ENCODE results near the gene APOO.

APOO gene

GRCh38 chrX:23785580-23785979 lies 122.2 kb downstream of the APOO start:
- Histone ChIP-seq H3K36me3 (ENCODE audit: control insufficient read depth, insufficient read depth, low read length) (peaks cover 3% of the 10 kb centered on the region), H3K4me3 (ENCODE audit: low read length) (no peak overlapping the region), H3K27ac (ENCODE audit: low read depth, low read length) (no peak overlapping the region), H3K27me3 (ENCODE audit: control insufficient read depth, insufficient read depth, low read length) (no peaks in the 10 kb centered on the region), H3K4me1 (ENCODE audit: control insufficient read depth, insufficient read depth, low read length) (no peaks in the 10 kb centered on the region), H3K9ac (ENCODE audit: low read length) (no peak overlapping the region)

DNA sequence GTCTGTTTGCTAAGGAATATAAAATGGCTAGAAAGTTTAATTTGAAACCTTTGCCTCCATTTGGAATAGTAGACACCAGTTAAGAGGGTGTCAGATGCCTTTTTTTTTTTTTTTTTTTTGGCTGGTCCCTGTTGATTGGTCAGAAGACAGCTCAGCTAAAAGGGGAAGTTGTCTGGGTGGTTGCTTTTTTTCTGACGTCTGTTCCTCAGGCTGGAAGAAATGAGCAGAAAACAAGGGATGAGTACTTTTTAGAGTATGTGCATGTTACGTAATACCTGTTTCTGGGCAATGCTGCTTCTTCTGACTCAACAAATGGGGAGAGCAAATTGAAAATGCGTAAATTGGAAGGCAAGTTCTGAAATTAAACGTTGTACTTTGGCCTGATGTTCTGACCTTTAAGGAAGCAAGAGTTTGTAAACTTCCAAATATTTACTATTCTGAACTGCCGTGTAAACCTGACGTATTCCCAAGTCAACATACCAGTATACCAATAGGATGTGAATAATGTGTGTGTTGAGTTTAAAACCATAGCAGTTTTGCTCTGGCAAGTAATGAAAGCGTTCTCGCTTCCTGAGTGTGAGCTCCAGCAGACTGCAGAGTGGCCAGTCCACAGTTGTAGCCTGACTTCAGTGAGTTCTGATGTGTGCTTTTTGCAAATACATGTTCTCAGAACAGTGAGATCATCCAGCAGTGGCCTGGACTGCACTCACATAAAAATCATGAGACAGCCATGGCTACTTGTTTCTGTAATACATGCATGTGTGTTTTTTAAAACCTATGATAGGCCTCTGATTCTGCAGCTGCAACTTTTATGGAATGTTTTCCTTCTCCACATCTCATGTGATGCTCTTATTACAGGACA lies 123.0 kb downstream of the APOO start:
- Histone ChIP-seq H3K4me3 (ENCODE audit: low read length) (peak overlapping the region; percentile 96), H3K4me1 (ENCODE audit: control insufficient read depth, insufficient read depth, low read length) (no peaks in the 10 kb centered on the region), H3K36me3 (ENCODE audit: control insufficient read depth, insufficient read depth, low read length) (peaks cover 3% of the 10 kb centered on the region), H3K9ac (ENCODE audit: low read length) (no peak overlapping the region), H3K27me3 (ENCODE audit: control insufficient read depth, insufficient read depth, low read length) (no peaks in the 10 kb centered on the region), H3K27ac (ENCODE audit: low read depth, low read length) (peak overlapping the region; percentile 97)

DNA sequence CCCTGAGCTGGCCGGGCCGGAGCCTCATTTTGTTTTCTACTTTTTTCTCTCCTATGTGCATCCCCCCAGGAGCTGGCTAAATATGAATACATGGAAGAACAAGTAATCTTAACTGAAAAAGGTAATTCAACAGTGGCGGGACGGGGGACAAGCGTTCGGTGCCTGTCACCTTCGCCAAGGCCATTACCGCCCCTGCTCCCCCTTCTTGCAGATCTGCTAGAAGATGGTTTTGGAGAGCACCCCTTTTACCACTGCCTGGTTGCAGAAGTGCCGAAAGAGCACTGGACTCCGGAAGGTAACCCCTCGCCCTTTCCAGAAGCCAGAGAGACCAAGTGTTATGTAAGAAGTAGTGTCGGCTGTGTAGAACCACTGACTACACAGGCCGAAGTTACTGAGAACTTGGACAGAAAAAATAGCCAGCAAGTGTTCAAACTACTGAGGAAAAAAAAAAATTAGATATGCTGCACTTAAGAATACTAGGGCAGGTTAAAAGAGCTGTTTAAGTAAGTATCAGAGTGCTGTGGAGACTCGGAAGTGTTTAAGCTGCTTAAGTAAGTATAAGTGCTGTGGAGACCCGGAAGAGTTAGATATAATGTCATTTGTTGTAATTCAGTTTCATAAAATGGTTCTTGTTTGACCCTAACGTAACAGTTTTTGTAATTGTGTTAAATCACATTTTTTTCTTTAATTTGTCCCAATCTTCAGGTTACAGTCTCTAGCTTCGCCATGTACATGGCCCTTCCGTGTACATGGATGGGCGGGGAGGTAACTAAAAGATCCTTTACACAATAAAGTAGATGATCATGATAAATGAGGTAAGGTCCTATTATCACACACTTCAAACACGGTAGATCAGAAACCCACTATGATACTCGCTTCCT lies 123.9 kb downstream of the APOO start:
- H3K36me3 ChIP-seq (ENCODE audit: control insufficient read depth, insufficient read depth, low read length) = peaks cover 3% of the 10 kb centered on the region
- H3K4me1 ChIP-seq (ENCODE audit: control insufficient read depth, insufficient read depth, low read length) = no peaks in the 10 kb centered on the region
- peak overlapping the region; percentile 92 for H3K9ac ChIP-seq (ENCODE audit: low read length)
- peak overlapping the region; percentile 97 for H3K27ac ChIP-seq (ENCODE audit: low read depth, low read length)
- H3K27me3 ChIP-seq (ENCODE audit: control insufficient read depth, insufficient read depth, low read length) = no peaks in the 10 kb centered on the region
- H3K4me3 ChIP-seq (ENCODE audit: low read length) = peak overlapping the region; percentile 96
